GM23338 (cell line): Measurements from ENCODE around the gene DGKE. TPM values are rescaled to one million over a fixed set of nuclear protein-coding genes. Genes with fewer than 3 reads are reported as not detected.
A peak's percentile ranks its signal among the peaks of the same experiment; 100 is the strongest.

Source experiments
- ATAC-seq: fragments of 200-7000 bp; cut with Tn5 transposase; 3 replicates; pipeline ENCODE4 v1.9.1; 2020
- DNase-seq: peaks from one replicate; pipeline ENCODE4 v3.0.0-alpha.2; 2015; ENCODE audit warnings: low spot score
- H2AFZ ChIP-seq: fragments of 200-600 bp; sonication (generic); 2 replicates; pipeline ENCODE4 v1.8.0; 2016; ENCODE audit warnings: antibody characterized with exemption, mild to moderate bottlenecking, moderate library complexity
- H3F3A ChIP-seq: fragments of 200-600 bp; sonication (generic); replicated peaks from 2 replicates; pipeline ENCODE4 v1.8.0; 2017; ENCODE audit warnings: antibody characterized with exemption, mixed run types, low read depth
- H3K27ac ChIP-seq: fragments of 200-600 bp; sonication (generic); 2 replicates; pipeline ENCODE4 v1.6.1; 2016; ENCODE audit warnings: low read depth
- H3K27me3 ChIP-seq: fragments of 200-600 bp; sonication (generic); 2 replicates; pipeline ENCODE4 v1.8.0; 2016; ENCODE audit warnings: mild to moderate bottlenecking, mixed run types, moderate library complexity; ENCODE audit not compliant: insufficient read depth
- H3K36me3 ChIP-seq: fragments of 200-600 bp; sonication (generic); 2 replicates; pipeline ENCODE4 v1.8.0; 2016; ENCODE audit warnings: mild to moderate bottlenecking; ENCODE audit not compliant: insufficient read depth
- H3K4me1 ChIP-seq: fragments of 200-600 bp; sonication (generic); 2 replicates; pipeline ENCODE4 v1.8.0; 2016; ENCODE audit warnings: mild to moderate bottlenecking, moderate library complexity; ENCODE audit not compliant: insufficient read depth
- H3K4me2 ChIP-seq: fragments of 200-600 bp; sonication (generic); 2 replicates; pipeline ENCODE4 v1.7.1; 2017; ENCODE audit warnings: mixed run types
- H3K4me3 ChIP-seq: fragments of 200-600 bp; sonication (generic); 2 replicates; pipeline ENCODE4 v1.6.1; 2016; ENCODE audit warnings: mixed run types
- H3K79me2 ChIP-seq: fragments of 200-600 bp; sonication (generic); replicated peaks from 2 replicates; pipeline ENCODE4 v1.8.0; 2017; ENCODE audit warnings: mild to moderate bottlenecking; ENCODE audit not compliant: insufficient read depth
- H3K9me2 ChIP-seq: fragments of 200-600 bp; sonication (generic); 2 replicates; pipeline ENCODE4 v1.8.0; 2017; ENCODE audit not compliant: insufficient read depth
- H4K20me1 ChIP-seq: fragments of 200-600 bp; sonication (generic); replicated peaks from 2 replicates; pipeline ENCODE4 v1.8.0; 2017; ENCODE audit warnings: mild to moderate bottlenecking; ENCODE audit not compliant: insufficient read depth
- H3K27ac Mint-ChIP-seq: 2 replicates; pipeline ENCODE4 v1.8.0; 2020; ENCODE audit warnings: inconsistent platforms, mild to moderate bottlenecking, moderate library complexity, mixed read lengths
- H3K27me3 Mint-ChIP-seq: 3 replicates; pipeline ENCODE4 v1.8.0; 2022; ENCODE audit warnings: low read depth, mild to moderate bottlenecking, moderate library complexity, mixed read lengths, inconsistent platforms; ENCODE audit not compliant: insufficient read depth, poor library complexity
- H3K36me3 Mint-ChIP-seq: 3 replicates; pipeline ENCODE4 v1.8.0; 2021; ENCODE audit warnings: low read depth, mild to moderate bottlenecking, inconsistent platforms, moderate library complexity, mixed read lengths
- H3K4me1 Mint-ChIP-seq: 3 replicates; pipeline ENCODE4 v1.8.0; 2020; ENCODE audit warnings: mild to moderate bottlenecking, inconsistent platforms, mixed read lengths
- H3K4me3 Mint-ChIP-seq: 3 replicates; pipeline ENCODE4 v1.8.0; 2021; ENCODE audit warnings: moderate library complexity, mild to moderate bottlenecking, inconsistent platforms, mixed read lengths
- H3K9me3 Mint-ChIP-seq: 3 replicates; pipeline ENCODE4 v1.8.0; 2020; ENCODE audit warnings: moderate library complexity, mild to moderate bottlenecking, inconsistent platforms, mixed read lengths
- CREB1 ChIP-seq: fragments of 250-450 bp; sonication (Bioruptor Pico); IDR thresholded peaks from 2 replicates; pipeline ENCODE4 v1.5.0; 2020; ENCODE audit warnings: low read depth, mild to moderate bottlenecking, moderate library complexity
- CTCF ChIP-seq, 2 experiments: fragments of 200-600 bp in 1 of 2; sonication (generic) in 1 of 2; conservative IDR thresholded peaks; 2 replicates each; pipeline versions ENCODE4 v1.5.1 to v1.6.1; 2016 to 2017; ENCODE audit warnings: antibody characterized with exemption in 2 of 2, low read depth in 2 of 2, mild to moderate bottlenecking in 2 of 2, moderate library complexity in 1 of 2
- ETS1 ChIP-seq: IDR thresholded peaks from 2 replicates; pipeline ENCODE4 v1.6.1; 2016; ENCODE audit warnings: antibody characterized with exemption
- EZH2 ChIP-seq: fragments of 200-600 bp; sonication (generic); IDR thresholded peaks from one replicate; pipeline ENCODE4 v1.8.0; 2017; ENCODE audit warnings: antibody characterized with exemption, mild to moderate bottlenecking, low read depth; ENCODE audit not compliant: unreplicated experiment
- EZH2phosphoT487 ChIP-seq: fragments of 200-600 bp; sonication (generic); IDR thresholded peaks from one replicate; pipeline ENCODE4 v1.8.1; 2018; ENCODE audit warnings: antibody characterized with exemption; ENCODE audit not compliant: unreplicated experiment
- JUNB ChIP-seq: IDR thresholded peaks from one replicate; pipeline ENCODE4 v1.6.1; 2016; ENCODE audit warnings: antibody characterized with exemption; ENCODE audit not compliant: unreplicated experiment
- NANOG ChIP-seq: IDR thresholded peaks from 2 replicates; pipeline ENCODE4 v1.6.1; 2016; ENCODE audit warnings: antibody characterized with exemption, borderline replicate concordance
- POLR2AphosphoS5 ChIP-seq: IDR thresholded peaks from 2 replicates; pipeline ENCODE4 v1.6.1; 2016; ENCODE audit warnings: antibody characterized with exemption, low read depth
- ZNF114 ChIP-seq: fragments of 250-450 bp; sonication (Bioruptor Pico); IDR thresholded peaks from 2 replicates; pipeline ENCODE4 v1.5.0; 2020; ENCODE audit warnings: mild to moderate bottlenecking, moderate library complexity
- ZNF331 ChIP-seq: fragments of 250-450 bp; sonication (Bioruptor Pico); IDR thresholded peaks from 2 replicates; pipeline ENCODE4 v1.5.0; 2020; ENCODE audit warnings: low read depth, mild to moderate bottlenecking, moderate library complexity
- polyA plus RNA-seq: library from polyadenylated mRNA; unstranded; fragments of >200 nt; fragmentation: Nextera tagmentation; extraction: Ambion mirVana; gene quantifications from 2 replicates; pipeline ENCODE4 v1.2.1, GENCODE V29; 2016
- total RNA-seq: library from RNA; depleted of rRNA; stranded (reverse); fragments of >200 nt; shearing (Covaris generic); gene quantifications from 2 replicates; pipeline ENCODE4 v1.2.3, GENCODE V29; 2014

DGKE gene
- total and polyA plus RNA-seq, 2 experiments from 2014 or later = 3.9 to 10.1 TPM

GRCh38 chr17:56912105-56912999, 78.4 kb downstream of the DGKE start:
- Mint-ChIP-seq H3K4me3 (peak overlapping the region; percentile 82), H3K4me1 (peaks cover 14% of the 10 kb centered on the region), H3K27me3 (peaks cover 30% of the 10 kb centered on the region), H3K9me3 (no peaks in the 10 kb centered on the region), H3K27ac (no peak overlapping the region), H3K36me3 (peaks cover 17% of the 10 kb centered on the region)
- Histone ChIP-seq H3K36me3 (peaks cover 4% of the 10 kb centered on the region; the same call in 1 of the 2 replicates), H3F3A (no peaks in the 10 kb centered on the region), H3K79me2 (peaks cover 29% of the 10 kb centered on the region), H2AFZ (no peak overlapping the region), H3K27ac (no peak overlapping the region), H3K4me3 (peak overlapping the region; percentile 60), H3K4me2 (peak overlapping the region; percentile 91), H3K9me2 (no peaks in the 10 kb centered on the region), H3K4me1 (peaks cover 16% of the 10 kb centered on the region), H3K27me3 (peaks cover 30% of the 10 kb centered on the region), H4K20me1 (peaks cover 6% of the 10 kb centered on the region; the same call in 1 of the 2 replicates)
- no peak for TF ChIP-seq EZH2
- no peak for TF ChIP-seq NANOG
- no peak for TF ChIP-seq EZH2phosphoT487
- TF ChIP-seq ZNF331 (CRISPR knock-in tag) = no peak
- no peak for TF ChIP-seq CREB1 (CRISPR knock-in tag)
- no peak for TF ChIP-seq POLR2AphosphoS5
- TF ChIP-seq CTCF (conservative IDR thresholded peaks at IDR 0.05; ENCODE audit: low read depth in 2 of 2) = no peak
- TF ChIP-seq ZNF114 (CRISPR knock-in tag) = no peak
- no peak for TF ChIP-seq ETS1
- TF ChIP-seq JUNB = no peak
- DNase-seq (no peak), ATAC-seq (no peak)

GRCh38 chr17:56913000-56913311, 79.0 kb downstream of the DGKE start:
- Mint-ChIP-seq H3K36me3 (peaks cover 13% of the 10 kb centered on the region), H3K27ac (no peak overlapping the region), H3K27me3 (peaks cover 30% of the 10 kb centered on the region), H3K9me3 (no peaks in the 10 kb centered on the region), H3K4me3 (peak overlapping the region; percentile 82), H3K4me1 (peaks cover 14% of the 10 kb centered on the region)
- Histone ChIP-seq H3K79me2 (peaks cover 29% of the 10 kb centered on the region), H2AFZ (peak overlapping the region; percentile 84; the same call in 1 of the 2 replicates), H3K4me1 (peaks cover 16% of the 10 kb centered on the region), H3K27me3 (peaks cover 30% of the 10 kb centered on the region), H3K4me3 (peak overlapping the region; percentile 60), H3F3A (no peaks in the 10 kb centered on the region), H3K9me2 (no peaks in the 10 kb centered on the region), H3K36me3 (no peaks in the 10 kb centered on the region; the same call in 1 of the 2 replicates), H3K27ac (no peak overlapping the region), H3K4me2 (peak overlapping the region; percentile 91), H4K20me1 (peaks cover 6% of the 10 kb centered on the region; the same call in 1 of the 2 replicates)
- ATAC-seq (no peak), DNase-seq (no peak)
- TF ChIP-seq CREB1 (CRISPR knock-in tag) (no peak), NANOG (no peak), ETS1 (no peak)
